ENCODE data around the gene EED. TPM values are rescaled to one million over a fixed set of nuclear protein-coding genes. Genes with fewer than 3 reads are reported as not detected.

Gene EED, protein sequence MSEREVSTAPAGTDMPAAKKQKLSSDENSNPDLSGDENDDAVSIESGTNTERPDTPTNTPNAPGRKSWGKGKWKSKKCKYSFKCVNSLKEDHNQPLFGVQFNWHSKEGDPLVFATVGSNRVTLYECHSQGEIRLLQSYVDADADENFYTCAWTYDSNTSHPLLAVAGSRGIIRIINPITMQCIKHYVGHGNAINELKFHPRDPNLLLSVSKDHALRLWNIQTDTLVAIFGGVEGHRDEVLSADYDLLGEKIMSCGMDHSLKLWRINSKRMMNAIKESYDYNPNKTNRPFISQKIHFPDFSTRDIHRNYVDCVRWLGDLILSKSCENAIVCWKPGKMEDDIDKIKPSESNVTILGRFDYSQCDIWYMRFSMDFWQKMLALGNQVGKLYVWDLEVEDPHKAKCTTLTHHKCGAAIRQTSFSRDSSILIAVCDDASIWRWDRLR
- 100 to 1,000 TPM in 1 of 2 experiments, 10 to 100 TPM in 1; 90.3 to 127 TPM for total RNA-seq

- POLR2A ChIA-PET = interaction anchor here (0.6 to 1.8 kb wide), 10 partner anchors 14 to 545 kb away, joined by 3 to 7 read pairs (median 5); partner anchors contain the start of gene PICALM
- H3K27me3 Mint-ChIP-seq = peaks cover 3% of the 10 kb centered on the region
- no peak within 1 kb of the TSS for H3K27ac Mint-ChIP-seq
- DNase-seq (peak; percentile 97), ATAC-seq (peak; percentile 79)
- H3K36me3 Mint-ChIP-seq (ENCODE audit: low read depth) = peaks cover 28% of the 10 kb centered on the region
- H3K4me3 Mint-ChIP-seq = no peak within 1 kb of the TSS
- H3K9me3 Mint-ChIP-seq (ENCODE audit: low read depth) = no peaks in the 10 kb centered on the region
- peaks cover 42% of the 10 kb centered on the region for H3K4me1 Mint-ChIP-seq
- CTCF ChIA-PET = interaction anchor here (0.6 to 3.5 kb wide), 7 partner anchors 14 to 177 kb away, joined by 3 to 20 read pairs (median 4); no protein-coding TSS in a partner anchor
- intact Hi-C loops (cut with DNase I, micrococcal nuclease) = loop anchor here (1.0 to 10.0 kb wide), 16 partner anchors 13 to 793 kb away; partner anchors contain the start of genes PICALM (in 2 of the 2), TMEM126B (in 2 of the 2), CREBZF (in 1 of the 2) and HIKESHI (in 1 of the 2)
These were observed at the start of gene EED for GRCh38 chr11:86244522-86245368. Gene EED (plus strand): TSS chr11:86244753. CDS start chr11:86245230, 477 bp downstream.

DNA sequence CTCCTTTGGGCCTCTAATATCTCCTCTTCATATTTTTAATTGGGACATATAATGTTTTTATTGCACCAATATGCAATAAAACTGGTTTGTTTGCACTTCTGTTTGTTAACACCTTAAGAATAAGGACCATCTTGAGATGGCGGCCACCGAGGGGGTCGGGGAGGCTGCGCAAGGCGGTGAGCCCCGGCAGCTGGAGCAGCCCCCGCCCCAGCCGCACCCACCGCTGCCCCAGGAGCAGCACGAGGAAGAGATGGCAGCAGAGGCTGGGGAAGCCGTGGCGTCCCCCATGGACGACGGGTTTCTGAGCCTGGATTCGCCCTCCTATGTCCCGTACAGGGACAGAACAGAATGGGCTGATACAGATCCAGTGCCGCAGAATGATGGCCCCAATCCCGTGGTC, 49.6 kb upstream of the EED start:
- ATAC-seq = no peak
- Mint-ChIP-seq H3K9me3 (ENCODE audit: low read depth) (no peaks in the 10 kb centered on the region), H3K36me3 (ENCODE audit: low read depth) (no peaks in the 10 kb centered on the region), H3K4me3 (no peak overlapping the region), H3K27ac (no peak overlapping the region), H3K27me3 (peaks cover 5% of the 10 kb centered on the region), H3K4me1 (peaks cover 30% of the 10 kb centered on the region)
- ChIA-PET CTCF (interaction anchor here (0.9 to 2.7 kb wide), 8 partner anchors 10 to 153 kb away, joined by 3 to 57 read pairs (median 10); partner anchors contain the start of gene PICALM), POLR2A (interaction anchor here (1.7 kb wide), 1 partner anchor 50 kb away, joined by 7 read pairs; the partner anchor contains the start of gene EED)
- intact Hi-C loops (cut with DNase I, micrococcal nuclease) = loop anchor here in 1 of 2 experiments (5.0 kb wide), 1 partner anchor 343 kb away; no protein-coding TSS in a partner anchor
- DNase-seq = no peak

- ChIA-PET POLR2A (no interaction called here), CTCF (interaction anchor here (0.6 to 1.8 kb wide), 3 partner anchors 19 to 154 kb away, joined by 3 to 7 read pairs (median 6); no protein-coding TSS in a partner anchor)
- intact Hi-C loops (cut with DNase I, micrococcal nuclease) = no loop called here
- no peak overlapping the region for H3K27ac Mint-ChIP-seq
- no peaks in the 10 kb centered on the region for H3K36me3 Mint-ChIP-seq (ENCODE audit: low read depth)
- H3K9me3 Mint-ChIP-seq (ENCODE audit: low read depth) = no peaks in the 10 kb centered on the region
- peaks cover 5% of the 10 kb centered on the region for H3K27me3 Mint-ChIP-seq
- H3K4me3 Mint-ChIP-seq = no peak overlapping the region
- DNase-seq = no peak
- no peak for ATAC-seq
- peaks cover 30% of the 10 kb centered on the region for H3K4me1 Mint-ChIP-seq
These were observed 48.4 kb upstream of the EED start for GRCh38 chr11:86196085-86196696.

DNA sequence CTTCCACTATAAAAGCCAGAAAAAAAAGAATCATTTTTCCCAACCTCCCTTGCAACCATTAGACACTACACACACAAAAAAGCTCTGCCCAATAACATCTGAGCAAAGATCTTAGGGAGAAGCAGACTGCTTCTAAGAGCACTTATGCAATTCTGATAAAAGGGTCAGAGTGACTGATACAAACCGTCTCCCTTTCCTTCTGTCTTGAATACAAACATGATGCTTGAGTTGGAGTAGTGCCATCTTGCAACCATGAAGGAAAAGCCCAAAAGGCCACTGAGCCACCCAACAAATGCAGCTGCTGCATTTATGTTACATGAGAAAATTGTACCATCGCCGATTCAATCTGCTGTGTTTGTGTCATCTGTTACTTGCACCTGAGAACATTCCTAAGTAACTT, 47.6 kb upstream of the EED start:
- no peaks in the 10 kb centered on the region for H3K36me3 Mint-ChIP-seq (ENCODE audit: low read depth)
- ChIA-PET CTCF (interaction anchor here (0.5 to 1.8 kb wide), 3 partner anchors 19 to 201 kb away, joined by 3 to 6 read pairs (median 6); no protein-coding TSS in a partner anchor), POLR2A (no interaction called here)
- H3K9me3 Mint-ChIP-seq (ENCODE audit: low read depth) = no peaks in the 10 kb centered on the region
- no peak for DNase-seq
- ATAC-seq = no peak
- H3K4me1 Mint-ChIP-seq = peaks cover 27% of the 10 kb centered on the region
- no peak overlapping the region for H3K27ac Mint-ChIP-seq
- intact Hi-C loops (cut with DNase I, micrococcal nuclease) = no loop called here
- no peak overlapping the region for H3K4me3 Mint-ChIP-seq
- peaks cover 5% of the 10 kb centered on the region for H3K27me3 Mint-ChIP-seq

DNA sequence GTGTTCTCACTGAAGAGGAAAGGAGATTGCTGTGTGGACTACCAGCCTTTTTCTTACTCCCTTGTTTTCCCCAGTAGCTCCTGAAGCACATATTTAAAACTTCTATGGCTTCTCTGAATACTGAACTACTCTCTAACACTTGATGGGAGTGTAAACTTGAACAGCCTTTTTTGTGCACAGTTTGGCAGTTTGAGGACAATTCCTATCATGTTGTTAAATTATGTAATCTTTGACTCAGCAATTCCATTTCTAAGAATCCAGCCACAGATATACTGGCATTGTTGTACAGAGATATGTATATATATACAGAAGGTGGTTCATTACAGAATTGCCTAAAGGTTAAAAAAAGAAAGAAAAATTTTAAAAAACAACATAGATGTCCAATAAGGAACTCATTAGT, 47.1 kb upstream of the EED start:
- intact Hi-C loops (cut with DNase I, micrococcal nuclease) = no loop called here
- ATAC-seq = no peak
- peaks cover 24% of the 10 kb centered on the region for H3K4me1 Mint-ChIP-seq
- H3K27me3 Mint-ChIP-seq = peaks cover 5% of the 10 kb centered on the region
- H3K27ac Mint-ChIP-seq = no peak overlapping the region
- no peaks in the 10 kb centered on the region for H3K36me3 Mint-ChIP-seq (ENCODE audit: low read depth)
- ChIA-PET POLR2A (no interaction called here), CTCF (interaction anchor here (0.5 to 1.8 kb wide), 4 partner anchors 20 to 201 kb away, joined by 3 to 6 read pairs (median 5); no protein-coding TSS in a partner anchor)
- no peaks in the 10 kb centered on the region for H3K9me3 Mint-ChIP-seq (ENCODE audit: low read depth)
- no peak for DNase-seq
- H3K4me3 Mint-ChIP-seq = no peak overlapping the region

GRCh38 chr11:86198139-86198538, 46.4 kb upstream of the EED start:
- Mint-ChIP-seq H3K4me1 (peaks cover 17% of the 10 kb centered on the region), H3K27me3 (peaks cover 5% of the 10 kb centered on the region), H3K27ac (no peak overlapping the region), H3K9me3 (ENCODE audit: low read depth) (no peaks in the 10 kb centered on the region), H3K36me3 (ENCODE audit: low read depth) (no peaks in the 10 kb centered on the region), H3K4me3 (no peak overlapping the region)
- ChIA-PET POLR2A (no interaction called here), CTCF (interaction anchor here (0.6 to 1.3 kb wide), 4 partner anchors 18 to 156 kb away, joined by 3 to 4 read pairs (median 4); no protein-coding TSS in a partner anchor)
- DNase-seq (no peak), ATAC-seq (no peak)
- intact Hi-C loops (cut with DNase I, micrococcal nuclease) = no loop called here

- intact Hi-C loops (cut with DNase I, micrococcal nuclease) = no loop called here
- H3K27ac Mint-ChIP-seq = no peak overlapping the region
- H3K27me3 Mint-ChIP-seq = peaks cover 5% of the 10 kb centered on the region
- ChIA-PET CTCF (no interaction called here), POLR2A (no interaction called here)
- H3K9me3 Mint-ChIP-seq (ENCODE audit: low read depth) = no peaks in the 10 kb centered on the region
- H3K4me1 Mint-ChIP-seq = peaks cover 13% of the 10 kb centered on the region
- no peaks in the 10 kb centered on the region for H3K36me3 Mint-ChIP-seq (ENCODE audit: low read depth)
- H3K4me3 Mint-ChIP-seq = no peak overlapping the region
- ATAC-seq (no peak), DNase-seq (no peak)
These were observed 45.2 kb upstream of the EED start for GRCh38 chr11:86199354-86199753.

DNA sequence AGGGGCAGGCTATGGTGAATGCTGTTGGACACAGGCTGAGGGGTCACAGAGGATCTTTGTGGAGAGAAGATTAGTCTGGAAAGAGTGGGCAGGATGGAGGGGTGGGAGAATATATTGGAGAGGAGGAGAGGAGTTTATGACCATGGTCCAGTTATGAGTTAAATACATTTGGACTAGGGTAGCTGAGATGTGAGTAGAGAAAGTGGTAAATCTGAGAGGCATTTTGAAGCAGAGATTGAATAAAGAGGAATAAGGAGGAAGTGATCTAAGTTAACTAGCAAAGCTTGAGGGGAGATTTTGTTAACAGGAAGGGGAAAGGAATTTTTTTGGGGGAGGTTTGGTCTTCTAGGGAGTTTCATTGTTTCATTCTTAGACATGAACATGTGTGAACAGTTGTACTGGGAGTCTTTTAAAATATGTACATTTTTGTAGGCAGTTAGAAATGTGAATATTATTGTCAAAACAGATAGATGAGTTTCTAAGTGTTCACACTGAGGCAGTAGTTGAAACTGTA, 43.1 kb upstream of the EED start:
- ChIA-PET POLR2A (interaction anchor here (0.6 kb wide), 2 partner anchors 24 to 136 kb away, joined by 3 to 4 read pairs; no protein-coding TSS in a partner anchor), CTCF (interaction anchor here (0.7 to 3.1 kb wide), 8 partner anchors 8 to 159 kb away, joined by 3 to 16 read pairs (median 4); no protein-coding TSS in a partner anchor)
- Mint-ChIP-seq H3K36me3 (ENCODE audit: low read depth) (no peaks in the 10 kb centered on the region), H3K4me1 (peaks cover 8% of the 10 kb centered on the region), H3K4me3 (no peak overlapping the region), H3K27me3 (peaks cover 3% of the 10 kb centered on the region), H3K27ac (no peak overlapping the region), H3K9me3 (ENCODE audit: low read depth) (no peaks in the 10 kb centered on the region)
- intact Hi-C loops (cut with DNase I, micrococcal nuclease) = loop anchor here in 1 of 2 experiments (5.0 kb wide), 1 partner anchor 84 kb away; no protein-coding TSS in a partner anchor
- ATAC-seq = no peak
- no peak for DNase-seq

DNA sequence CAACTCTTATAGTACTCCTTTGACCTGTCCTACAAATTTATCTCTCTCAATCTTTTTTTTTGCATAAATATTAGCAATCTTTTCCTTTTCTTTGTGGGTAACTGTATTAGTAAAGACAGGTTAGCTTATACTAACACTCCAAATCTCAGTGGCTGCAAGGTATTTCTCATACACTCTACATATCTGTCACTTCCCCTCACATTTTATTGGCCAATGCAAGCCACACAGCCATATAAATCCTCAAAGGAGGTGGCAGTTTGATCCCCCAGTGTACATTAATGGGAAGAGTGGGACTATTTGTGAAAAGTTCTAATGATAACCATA, 42.6 kb upstream of the EED start:
- ATAC-seq (peak; percentile 94), DNase-seq (peak; percentile 39)
- H3K36me3 Mint-ChIP-seq (ENCODE audit: low read depth) = no peaks in the 10 kb centered on the region
- no peaks in the 10 kb centered on the region for H3K9me3 Mint-ChIP-seq (ENCODE audit: low read depth)
- H3K27ac Mint-ChIP-seq = no peak overlapping the region
- peaks cover 6% of the 10 kb centered on the region for H3K4me1 Mint-ChIP-seq
- peaks cover under 1% of the 10 kb centered on the region for H3K27me3 Mint-ChIP-seq
- H3K4me3 Mint-ChIP-seq = no peak overlapping the region
- intact Hi-C loops (cut with DNase I, micrococcal nuclease) = loop anchor here (1.0 to 5.0 kb wide), 10 partner anchors 12 to 253 kb away; partner anchors contain the start of gene PICALM (in 1 of the 2)
- POLR2A ChIA-PET = interaction anchor here (0.6 kb wide), 1 partner anchor 137 kb away, joined by 3 read pairs; no protein-coding TSS in a partner anchor
- CTCF ChIA-PET = interaction anchor here (0.7 to 3.1 kb wide), 8 partner anchors 8 to 161 kb away, joined by 3 to 16 read pairs (median 4); no protein-coding TSS in a partner anchor

- Mint-ChIP-seq H3K36me3 (ENCODE audit: low read depth) (no peaks in the 10 kb centered on the region), H3K27ac (no peak overlapping the region)
These were observed 40.2 kb upstream of the EED start for GRCh38 chr11:86204356-86204755.

More at GRCh38 chr11:86204356-86204755, 40.2 kb upstream of the EED start:
- intact Hi-C loops (cut with DNase I, micrococcal nuclease) = loop anchor here in 1 of 2 experiments (5.0 kb wide), 1 partner anchor 87 kb away; no protein-coding TSS in a partner anchor
- Mint-ChIP-seq H3K9me3 (ENCODE audit: low read depth) (peaks cover 5% of the 10 kb centered on the region), H3K27me3 (no peaks in the 10 kb centered on the region), H3K4me1 (peaks cover 8% of the 10 kb centered on the region), H3K4me3 (no peak overlapping the region)
- ChIA-PET POLR2A (interaction anchor here (0.5 kb wide), 1 partner anchor 282 kb away, joined by 3 read pairs; no protein-coding TSS in a partner anchor), CTCF (interaction anchor here (0.9 to 2.7 kb wide), 8 partner anchors 11 to 163 kb away, joined by 3 to 13 read pairs (median 4); partner anchors contain the start of genes EED and PICALM)
- DNase-seq = no peak
- ATAC-seq = no peak

Data from activated CD4-positive, alpha-beta T cell treated with anti-CD3 and anti-CD28 coated beads for 36 hours (primary cell).